Stimulated activated CD4-positive, alpha-beta T cell treated with anti-CD3 and anti-CD28 coated beads, Interleukin-4, amount 100 ng/mL, for 24 hours (primary cell): ENCODE measurements around the gene SGCD.

ENCODE experiments used
- DNase-seq: peaks from one replicate; pipeline ENCODE4 v3.0.0-alpha.2; 2020

Gene SGCD

DNA sequence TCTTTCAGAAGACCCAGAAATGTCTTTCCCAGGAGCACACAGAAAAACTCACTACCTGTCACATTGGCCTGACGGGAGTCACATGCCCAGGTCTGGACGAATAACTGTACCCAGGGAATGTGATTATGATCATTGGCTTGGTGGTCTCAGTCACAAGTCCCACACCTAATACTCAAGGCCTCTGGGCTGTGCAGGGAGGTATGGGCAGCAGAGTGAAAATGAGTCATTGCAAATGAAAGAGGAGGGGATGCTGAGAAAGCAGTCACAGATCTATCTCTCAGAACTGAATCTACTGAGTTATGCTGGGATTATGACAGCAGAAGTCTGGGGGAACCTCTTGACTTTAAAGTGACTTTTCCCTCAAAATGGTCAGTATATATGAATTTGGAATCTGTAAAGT, 36.9 kb downstream of the SGCD start:
- no peak for DNase-seq

DNA sequence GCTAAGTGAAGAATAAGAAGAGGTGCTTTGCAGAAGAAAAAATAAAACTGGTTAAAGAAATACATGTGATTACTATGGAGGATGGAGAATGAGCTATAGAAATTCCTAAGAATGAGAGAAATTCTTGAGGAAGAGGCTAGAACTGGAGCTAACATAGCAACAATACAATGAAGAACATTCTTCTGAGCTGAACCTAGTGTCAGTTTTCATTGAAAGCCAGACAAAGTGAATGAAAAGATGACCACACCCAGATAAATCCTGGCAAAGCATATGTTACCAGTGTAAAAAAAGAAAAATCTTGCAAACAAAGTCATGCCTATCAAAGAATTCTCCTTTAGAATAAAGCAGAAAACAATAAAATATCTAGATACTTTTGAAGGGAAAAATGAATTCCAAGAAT, 39.6 kb downstream of the SGCD start:
- no peak for DNase-seq

- no peak for DNase-seq
Observed at GRCh38 chr5:156367597-156367996, 40.6 kb downstream of the SGCD start.

GRCh38 chr5:156375895-156376495, 49.0 kb downstream of the SGCD start:
- DNase-seq = no peak

- DNase-seq = no peak
Observed at GRCh38 chr5:156376751-156377150, 49.8 kb downstream of the SGCD start.

DNA sequence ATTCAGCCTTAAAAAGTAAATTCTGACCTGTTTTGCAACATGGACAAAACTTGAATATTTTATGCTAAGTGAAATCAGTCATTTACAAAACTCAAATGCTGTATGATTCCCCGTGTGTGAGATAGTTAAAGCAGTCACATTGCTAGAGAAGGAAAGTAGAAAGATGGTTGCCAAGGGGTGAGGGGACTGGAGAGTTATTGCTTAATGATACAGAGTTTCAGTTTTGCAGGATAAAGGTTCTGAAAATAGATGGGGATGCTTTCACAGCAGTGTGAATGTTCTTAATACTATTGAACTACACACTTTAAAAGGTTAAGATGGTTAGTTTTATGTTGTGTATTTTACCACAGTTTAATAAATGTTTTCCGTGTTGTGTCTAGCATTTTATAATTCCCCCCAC, 51.2 kb downstream of the SGCD start:
- no peak for DNase-seq

DNA sequence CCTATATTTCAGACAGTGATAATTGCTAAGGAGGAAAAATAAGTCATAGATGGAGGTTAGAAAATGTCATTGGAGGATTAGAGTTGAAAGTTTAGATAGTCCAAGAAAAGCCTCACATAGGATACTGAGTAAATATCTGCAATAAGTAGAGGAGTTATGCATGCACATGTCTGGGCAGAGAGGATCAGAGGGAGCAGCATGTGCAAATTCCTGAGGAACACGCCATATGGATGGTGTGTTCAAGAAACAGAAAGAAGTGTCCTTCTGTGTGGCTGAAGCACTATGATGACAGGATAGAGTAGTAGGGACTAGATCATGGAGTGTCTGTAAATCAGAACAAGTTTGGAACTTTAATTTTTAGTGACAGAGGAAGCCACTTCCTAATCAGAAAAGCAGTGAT, 52.2 kb downstream of the SGCD start:
- DNase-seq = no peak

DNA sequence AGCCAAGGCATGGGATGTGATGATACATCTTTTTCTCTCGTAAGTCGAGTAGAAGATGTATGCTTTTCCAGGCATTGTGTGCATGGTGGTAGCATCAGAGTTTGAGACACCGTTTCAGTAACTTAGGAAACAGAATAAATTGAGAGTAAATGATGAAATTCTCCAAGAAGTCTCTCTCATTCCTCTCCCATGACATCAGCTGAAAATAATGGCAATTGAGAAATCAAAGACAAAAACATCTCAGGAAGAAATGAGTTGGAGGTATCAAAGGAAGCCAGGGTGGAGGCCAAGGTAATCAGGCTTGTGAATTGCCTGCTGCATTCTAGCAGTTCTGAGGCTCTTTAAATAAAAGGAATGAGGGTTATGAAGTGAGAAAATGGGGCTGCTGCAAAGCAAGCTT, 53.9 kb downstream of the SGCD start:
- DNase-seq = no peak

GRCh38 chr5:156383510-156384265, 56.7 kb downstream of the SGCD start:
- DNase-seq = no peak

- no peak for DNase-seq
Observed at GRCh38 chr5:156385416-156385815, 58.5 kb downstream of the SGCD start.

DNA sequence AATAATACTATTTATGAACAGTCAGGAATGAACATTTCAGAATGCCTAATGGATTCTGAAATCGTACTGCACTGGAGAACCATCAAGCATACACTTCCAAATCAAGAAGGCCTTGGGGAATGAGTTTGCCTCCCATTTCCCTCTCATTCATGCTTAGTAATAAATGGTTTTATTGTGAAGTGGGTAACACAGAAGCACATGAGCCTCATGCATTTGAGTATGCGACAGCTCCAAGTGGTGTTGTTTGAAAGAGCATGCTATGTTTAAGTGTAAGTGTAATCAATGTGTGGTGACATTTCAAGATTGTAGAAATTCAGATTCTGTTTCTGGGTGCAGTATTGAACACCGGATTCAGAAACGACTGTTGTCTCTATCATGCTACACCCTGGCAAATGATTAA, 60.0 kb downstream of the SGCD start:
- no peak for DNase-seq

DNA sequence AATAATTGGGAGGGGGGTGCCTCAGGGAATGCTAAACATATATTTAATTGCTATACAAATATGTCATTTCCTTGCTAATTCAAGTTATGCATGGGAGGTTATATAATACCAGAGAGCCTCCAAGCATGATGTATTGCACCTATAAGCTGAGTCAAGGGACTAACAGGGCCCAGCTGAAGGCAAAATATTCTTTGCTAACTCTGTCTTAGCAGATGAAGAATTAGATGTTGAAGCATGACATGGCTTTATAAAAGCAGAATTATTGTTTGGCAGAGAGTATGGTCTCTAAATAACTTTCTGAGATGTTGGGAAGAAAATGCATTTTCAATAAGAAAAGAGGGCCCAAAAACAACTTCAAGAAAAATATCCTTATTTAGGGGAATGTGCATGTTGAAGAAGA, 60.4 kb downstream of the SGCD start:
- no peak for DNase-seq

DNA sequence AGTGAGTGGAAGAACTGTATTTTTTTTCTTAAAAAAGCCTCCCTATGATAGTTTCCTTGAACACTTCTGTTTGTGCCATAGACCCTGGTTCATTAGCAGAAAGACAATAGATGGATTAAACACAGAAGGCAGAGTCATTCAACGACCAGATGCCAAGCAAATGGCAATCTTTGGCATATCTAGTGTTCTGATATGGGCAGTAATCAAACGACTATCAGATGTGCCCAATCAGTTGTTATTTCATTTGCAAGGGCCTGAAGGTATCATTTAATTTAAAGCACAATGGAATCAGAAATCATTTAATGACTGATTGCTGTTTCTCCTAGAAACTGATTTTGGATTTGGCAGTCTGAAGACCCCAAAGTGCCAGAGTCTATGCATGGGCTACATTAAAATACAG, 61.3 kb downstream of the SGCD start:
- DNase-seq = no peak

DNA sequence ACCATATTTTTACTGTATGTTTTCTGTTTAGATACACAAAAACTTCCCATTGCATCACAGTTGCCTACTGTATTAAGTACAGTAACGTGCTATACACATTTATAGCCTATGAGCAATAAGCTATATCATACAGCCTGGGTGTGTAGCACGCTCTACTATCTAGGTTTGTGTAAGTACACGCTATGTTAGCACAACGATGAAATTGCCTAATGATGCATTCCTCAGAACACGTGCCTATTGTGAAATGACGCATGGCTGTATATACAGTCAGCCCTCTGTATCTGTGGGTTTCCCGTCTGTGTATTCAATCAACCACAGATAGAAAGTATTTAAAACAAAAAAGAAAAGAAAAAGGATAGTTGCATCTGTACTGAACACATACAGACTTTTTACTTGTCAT, 64.2 kb downstream of the SGCD start:
- no peak for DNase-seq

DNA sequence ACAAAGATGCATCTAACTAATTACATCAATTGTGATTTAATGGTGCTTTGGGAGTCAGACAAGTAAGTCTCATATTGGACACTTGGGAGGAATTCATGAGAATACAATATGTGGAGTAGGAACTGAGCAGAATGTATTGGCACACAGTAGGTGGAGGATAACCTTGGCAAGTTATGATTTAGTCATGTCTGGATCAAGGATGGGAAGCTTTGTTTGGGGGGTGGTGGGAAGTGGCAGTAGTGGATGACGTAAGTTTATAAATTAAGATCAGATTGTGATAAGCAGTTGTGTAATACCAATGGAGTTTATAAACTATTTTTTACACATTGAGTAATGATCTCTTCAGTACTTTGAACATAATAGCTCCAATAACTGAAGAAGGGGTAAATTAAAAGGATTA, 67.0 kb downstream of the SGCD start:
- DNase-seq = no peak

GRCh38 chr5:156394642-156395305, 67.8 kb downstream of the SGCD start:
- DNase-seq = no peak

DNA sequence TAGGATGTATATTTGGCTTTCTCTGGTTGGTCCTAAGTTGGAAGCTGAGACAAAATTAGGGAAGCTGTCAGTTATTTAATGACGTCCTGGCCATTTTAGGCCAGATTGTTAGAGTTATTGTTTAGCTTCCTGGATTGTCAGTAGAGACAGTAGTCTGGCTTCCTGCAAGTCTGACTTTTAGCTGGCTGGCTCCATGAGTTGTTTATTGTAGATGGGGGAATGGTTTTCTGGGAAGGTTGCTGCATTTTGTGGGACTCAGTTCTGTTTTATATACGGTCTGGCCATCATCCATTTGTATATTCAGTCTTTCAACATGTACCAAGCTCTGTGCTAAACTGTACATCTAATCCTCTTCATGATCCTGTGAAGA, 68.3 kb downstream of the SGCD start:
- DNase-seq = no peak

GRCh38 chr5:156396063-156396829, 69.3 kb downstream of the SGCD start:
- DNase-seq = no peak

DNA sequence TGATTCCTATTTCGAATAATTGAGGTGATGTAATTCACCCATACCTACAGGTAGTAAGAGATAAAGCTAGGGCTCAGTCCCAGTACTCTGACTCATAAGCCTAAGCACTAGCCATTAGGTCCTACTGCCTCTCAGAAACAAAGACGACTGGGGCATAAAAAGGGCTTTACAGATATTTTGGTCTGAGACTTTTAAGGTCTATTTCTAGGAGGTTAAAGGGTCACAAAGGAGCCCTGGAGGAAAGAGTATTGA, 69.8 kb downstream of the SGCD start:
- DNase-seq = no peak

- no peak for DNase-seq
Observed at GRCh38 chr5:156399323-156399722, 72.4 kb downstream of the SGCD start.

DNA sequence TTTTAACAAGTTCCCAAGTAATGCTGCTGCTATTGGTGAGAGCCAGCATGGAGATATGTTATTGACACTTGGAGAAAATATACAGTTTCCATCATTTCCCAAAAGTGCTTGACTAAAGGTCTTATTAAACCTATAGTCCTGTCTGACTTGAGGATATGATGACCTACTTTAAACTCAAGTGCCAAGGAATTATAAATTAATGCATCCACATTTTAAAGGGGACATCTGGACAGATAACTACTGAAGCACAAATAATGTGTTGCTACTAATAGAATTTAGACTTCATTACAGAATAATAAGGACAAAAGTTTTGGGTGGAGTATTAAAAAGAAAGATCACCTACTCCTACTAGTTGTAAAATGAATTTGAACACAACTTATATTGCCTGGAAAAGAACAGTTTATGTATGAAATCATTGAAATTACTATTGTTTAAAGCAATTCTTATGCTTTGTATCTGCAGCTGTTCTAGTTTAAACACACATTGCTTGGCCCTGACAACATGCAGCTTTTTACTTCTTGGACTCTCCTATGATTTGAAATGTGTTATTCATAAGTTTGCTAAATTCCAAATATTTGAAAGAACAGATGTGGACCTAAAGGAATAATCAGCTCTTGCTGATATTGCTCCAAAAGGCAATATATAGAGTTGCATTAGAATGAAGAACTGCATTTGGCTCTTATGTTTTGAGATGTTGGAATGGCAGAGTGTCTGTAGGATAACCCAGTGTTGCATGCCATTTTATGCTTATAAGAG, 73.4 kb downstream of the SGCD start:
- DNase-seq = no peak

DNA sequence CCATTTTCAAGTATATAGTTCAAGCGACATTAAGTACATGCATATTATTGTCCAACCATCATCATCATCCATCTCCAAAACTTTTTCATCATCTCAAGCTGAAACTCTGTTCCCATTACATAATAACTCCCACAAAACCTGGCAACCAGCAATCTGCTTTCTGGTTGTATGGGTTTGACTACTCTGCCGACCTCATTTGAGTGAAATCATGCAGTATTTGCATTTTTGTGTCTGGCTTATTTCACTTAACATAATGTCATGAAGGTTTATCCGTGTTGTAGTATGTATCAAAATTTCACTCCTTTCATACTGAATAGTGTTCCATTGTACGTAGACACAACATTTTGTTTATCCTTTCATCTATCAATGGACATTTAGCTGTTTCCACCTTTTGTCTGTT, 74.8 kb downstream of the SGCD start:
- no peak for DNase-seq

DNA sequence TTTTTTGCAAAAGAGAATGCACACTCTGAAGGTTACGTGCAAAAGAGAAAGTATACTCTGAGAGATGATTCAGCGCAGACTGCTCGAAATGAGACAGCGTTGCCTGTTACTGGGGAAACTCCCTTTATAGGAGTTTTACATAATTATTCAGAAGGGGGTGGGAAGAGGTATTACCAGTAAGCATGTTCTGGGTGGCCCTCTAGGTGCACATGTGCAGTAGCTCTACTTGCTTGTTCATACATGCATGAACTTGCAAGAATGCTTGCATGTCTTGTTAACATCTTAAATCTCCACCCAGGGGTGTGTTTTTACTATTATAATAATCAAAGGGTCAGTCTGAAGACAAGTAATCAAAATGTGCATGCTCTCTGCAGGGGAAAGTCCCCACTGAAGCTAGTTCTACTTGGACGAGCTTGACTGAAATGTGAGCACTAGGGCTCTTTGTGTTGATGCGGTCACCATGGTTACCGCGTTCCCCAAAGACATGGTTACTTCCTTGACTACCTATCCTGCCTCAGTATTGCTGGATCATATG, 75.5 kb downstream of the SGCD start:
- peak; percentile 55 for DNase-seq
